ENCODE data around the gene KNL1.

GRCh38 chr15:40697916-40698315 lies 103.9 kb downstream of the KNL1 start:
- TF ChIP-seq CTCF (IDR thresholded peaks at IDR 0.05; ENCODE audit: low read depth, low read length, missing input control) = no peak
- no peak for TF ChIP-seq MAX (IDR thresholded peaks at IDR 0.05)
- no peak for TF ChIP-seq SP1 (IDR thresholded peaks at IDR 0.05)
- TF ChIP-seq FOXA1 (IDR thresholded peaks at IDR 0.05) = no peak
- no peak for TF ChIP-seq JUND (IDR thresholded peaks at IDR 0.05)
- no peak for TF ChIP-seq REST (IDR thresholded peaks at IDR 0.05)
- TF ChIP-seq EGR1 (IDR thresholded peaks at IDR 0.05; ENCODE audit: low read depth in 2 of 2) = no peak
- no peak for TF ChIP-seq ATF3 (IDR thresholded peaks at IDR 0.05)
- no peak for TF ChIP-seq TAF1 (conservative IDR thresholded peaks at IDR 0.05)
- TF ChIP-seq YY1 (IDR thresholded peaks at IDR 0.05) = no peak
- TF ChIP-seq RXRA (IDR thresholded peaks at IDR 0.05) = no peak
